ENCODE measurements around the gene IL21R.
"Not testable (repeated sequence)": the region's sequence is repeated elsewhere in the genome, so short reads cannot be mapped to it uniquely, and the experiment has no call there.

The IL21R gene

DNA sequence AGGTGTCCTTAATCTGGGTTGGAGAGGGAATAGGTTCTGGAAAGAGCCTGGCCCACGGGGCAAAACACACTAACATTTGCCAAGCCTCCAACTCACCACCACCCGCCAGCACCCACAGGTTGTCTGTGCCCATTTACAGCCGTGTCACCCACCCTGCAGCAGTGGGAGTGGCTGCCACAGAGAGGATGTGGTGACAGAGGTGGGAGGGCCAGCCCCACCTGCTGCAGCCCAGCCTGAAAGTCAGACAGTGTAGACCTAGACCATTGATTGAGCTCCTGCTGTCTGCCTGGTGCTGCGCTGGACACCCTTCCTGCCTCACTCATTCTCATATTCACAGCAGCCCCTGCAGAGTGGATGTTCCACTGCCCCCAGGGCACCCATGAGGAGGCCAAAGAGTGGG, 44.7 kb downstream of the IL21R start:
- no peak for DNase-seq

DNA sequence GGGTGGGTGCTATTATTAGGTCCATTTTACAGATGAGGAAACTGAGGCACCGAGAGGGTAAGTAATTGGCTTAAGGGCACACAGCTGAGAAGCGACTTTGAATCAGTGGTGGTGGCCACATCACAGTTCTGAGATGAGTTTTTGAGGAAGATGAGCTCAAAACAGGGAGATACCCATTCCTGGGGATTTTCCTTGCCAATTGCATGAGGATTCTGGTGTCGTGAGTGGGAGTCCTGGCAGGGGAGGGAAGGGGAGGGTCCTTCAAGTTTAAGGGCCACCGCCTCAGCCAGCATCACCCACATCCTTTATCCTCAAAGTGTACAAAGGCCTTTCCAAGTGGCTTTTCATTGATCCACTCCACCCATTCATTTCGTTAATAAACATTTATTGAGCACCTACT, 45.3 kb downstream of the IL21R start:
- no peak for DNase-seq

DNA sequence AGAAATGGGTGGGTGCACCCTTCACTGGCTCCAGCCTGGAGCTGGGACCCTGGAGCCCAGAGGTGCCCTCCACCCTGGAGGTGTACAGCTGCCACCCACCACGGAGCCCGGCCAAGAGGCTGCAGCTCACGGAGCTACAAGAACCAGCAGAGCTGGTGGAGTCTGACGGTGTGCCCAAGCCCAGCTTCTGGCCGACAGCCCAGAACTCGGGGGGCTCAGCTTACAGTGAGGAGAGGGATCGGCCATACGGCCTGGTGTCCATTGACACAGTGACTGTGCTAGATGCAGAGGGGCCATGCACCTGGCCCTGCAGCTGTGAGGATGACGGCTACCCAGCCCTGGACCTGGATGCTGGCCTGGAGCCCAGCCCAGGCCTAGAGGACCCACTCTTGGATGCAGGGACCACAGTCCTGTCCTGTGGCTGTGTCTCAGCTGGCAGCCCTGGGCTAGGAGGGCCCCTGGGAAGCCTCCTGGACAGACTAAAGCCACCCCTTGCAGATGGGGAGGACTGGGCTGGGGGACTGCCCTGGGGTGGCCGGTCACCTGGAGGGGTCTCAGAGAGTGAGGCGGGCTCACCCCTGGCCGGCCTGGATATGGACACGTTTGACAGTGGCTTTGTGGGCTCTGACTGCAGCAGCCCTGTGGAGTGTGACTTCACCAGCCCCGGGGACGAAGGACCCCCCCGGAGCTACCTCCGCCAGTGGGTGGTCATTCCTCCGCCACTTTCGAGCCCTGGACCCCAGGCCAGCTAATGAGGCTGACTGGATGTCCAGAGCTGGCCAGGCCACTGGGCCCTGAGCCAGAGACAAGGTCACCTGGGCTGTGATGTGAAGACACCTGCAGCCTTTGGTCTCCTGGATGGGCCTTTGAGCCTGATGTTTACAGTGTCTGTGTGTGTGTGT, 46.8 kb downstream of the IL21R start:
- peak; percentile 50 for DNase-seq

DNA sequence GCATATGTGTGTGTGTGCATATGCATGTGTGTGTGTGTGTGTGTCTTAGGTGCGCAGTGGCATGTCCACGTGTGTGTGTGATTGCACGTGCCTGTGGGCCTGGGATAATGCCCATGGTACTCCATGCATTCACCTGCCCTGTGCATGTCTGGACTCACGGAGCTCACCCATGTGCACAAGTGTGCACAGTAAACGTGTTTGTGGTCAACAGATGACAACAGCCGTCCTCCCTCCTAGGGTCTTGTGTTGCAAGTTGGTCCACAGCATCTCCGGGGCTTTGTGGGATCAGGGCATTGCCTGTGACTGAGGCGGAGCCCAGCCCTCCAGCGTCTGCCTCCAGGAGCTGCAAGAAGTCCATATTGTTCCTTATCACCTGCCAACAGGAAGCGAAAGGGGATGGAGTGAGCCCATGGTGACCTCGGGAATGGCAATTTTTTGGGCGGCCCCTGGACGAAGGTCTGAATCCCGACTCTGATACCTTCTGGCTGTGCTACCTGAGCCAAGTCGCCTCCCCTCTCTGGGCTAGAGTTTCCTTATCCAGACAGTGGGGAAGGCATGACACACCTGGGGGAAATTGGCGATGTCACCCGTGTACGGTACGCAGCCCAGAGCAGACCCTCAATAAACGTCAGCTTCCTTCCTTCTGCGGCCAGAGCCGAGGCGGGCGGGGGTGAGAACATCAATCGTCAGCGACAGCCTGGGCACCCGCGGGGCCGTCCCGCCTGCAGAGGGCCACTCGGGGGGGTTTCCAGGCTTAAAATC, 47.6 kb downstream of the IL21R start:
- no peak for DNase-seq

DNA sequence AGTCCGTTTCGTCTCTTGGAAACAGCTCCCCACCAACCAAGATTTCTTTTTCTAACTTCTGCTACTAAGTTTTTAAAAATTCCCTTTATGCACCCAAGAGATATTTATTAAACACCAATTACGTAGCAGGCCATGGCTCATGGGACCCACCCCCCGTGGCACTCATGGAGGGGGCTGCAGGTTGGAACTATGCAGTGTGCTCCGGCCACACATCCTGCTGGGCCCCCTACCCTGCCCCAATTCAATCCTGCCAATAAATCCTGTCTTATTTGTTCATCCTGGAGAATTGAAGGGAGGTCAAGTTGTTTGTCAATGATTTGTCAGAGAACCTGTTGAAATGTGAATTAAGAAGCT, 48.2 kb downstream of the IL21R start:
- DNase-seq: no peak

DNA sequence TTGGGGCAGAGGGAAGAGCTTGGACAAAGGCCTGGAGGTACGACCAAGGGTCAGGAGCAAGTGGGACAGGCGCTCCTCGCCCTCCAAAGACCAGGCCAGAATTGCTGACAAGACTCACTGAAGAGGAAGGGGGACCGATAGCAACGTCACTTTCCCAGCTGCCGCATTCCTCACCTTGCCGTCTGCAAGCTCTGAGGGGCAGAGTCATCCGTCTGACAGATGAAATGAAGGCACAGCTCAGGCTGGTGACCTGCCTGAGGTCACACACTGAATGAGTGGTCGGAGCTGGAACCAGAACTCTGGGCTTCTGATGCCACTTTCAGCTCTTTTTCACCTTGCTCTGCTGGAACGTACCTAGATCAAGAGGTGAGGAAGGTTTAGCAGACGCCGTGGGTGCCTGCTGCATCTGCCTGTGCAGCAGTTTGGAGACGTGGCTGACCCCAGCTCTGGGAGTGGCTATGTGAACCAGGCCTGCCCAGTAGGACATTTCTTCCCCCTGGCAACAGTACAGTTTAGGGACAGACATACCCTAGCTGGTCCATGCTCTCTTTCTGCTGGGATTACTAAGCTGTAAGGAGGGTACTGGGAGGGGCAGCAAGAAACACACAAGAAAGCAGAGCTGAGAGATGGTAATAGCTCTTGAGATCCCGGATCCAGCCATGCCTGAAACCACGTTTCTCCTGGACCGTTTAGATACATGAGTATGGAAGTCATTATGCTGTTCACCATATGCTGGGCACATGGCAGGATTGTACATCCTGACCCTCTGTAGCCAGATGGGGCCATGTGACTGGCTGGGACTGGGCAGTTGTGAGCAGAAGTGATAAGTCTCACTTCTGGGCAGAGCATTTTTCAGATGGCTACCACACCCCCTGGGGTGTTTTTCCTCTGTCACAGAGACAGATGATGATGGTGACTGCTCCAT, 50.9 kb downstream of the IL21R start:
- no peak for DNase-seq

DNA sequence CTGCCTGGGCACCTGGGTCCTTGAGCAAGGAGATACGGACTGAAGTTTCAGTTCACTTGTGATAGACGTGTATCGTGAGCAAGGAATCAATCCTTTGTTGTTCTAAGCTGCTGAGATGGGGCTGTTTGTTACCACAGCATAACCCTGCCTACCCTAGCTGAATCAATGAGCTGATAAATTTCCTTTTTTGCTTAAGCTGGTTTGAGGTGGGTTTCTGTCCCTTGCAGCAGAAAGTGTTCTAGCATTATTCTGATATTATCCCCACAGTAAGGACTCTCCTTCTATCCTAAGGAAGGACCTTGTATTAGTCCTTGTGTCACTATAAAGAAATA, 51.5 kb downstream of the IL21R start:
- no peak for DNase-seq

DNA sequence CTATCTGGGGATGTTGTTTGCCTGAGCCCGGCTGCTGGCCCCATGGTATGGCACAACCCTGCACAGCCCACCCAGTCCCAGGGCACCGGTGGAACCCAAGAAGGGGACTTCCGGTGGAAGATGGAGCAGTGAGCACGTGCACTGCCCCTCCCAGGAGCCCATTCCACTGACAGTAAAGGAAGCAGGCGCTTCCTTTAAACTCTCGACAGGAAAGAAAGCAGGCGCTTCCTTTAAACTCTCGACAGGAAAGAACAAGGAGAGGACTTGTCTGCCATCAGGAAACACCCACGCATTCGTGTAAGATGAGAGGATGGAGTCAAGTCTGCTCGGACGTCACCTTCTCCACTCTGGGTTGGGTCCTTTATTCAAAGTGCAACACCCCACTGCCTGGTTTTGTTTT, 53.7 kb downstream of the IL21R start:
- no peak for DNase-seq

DNA sequence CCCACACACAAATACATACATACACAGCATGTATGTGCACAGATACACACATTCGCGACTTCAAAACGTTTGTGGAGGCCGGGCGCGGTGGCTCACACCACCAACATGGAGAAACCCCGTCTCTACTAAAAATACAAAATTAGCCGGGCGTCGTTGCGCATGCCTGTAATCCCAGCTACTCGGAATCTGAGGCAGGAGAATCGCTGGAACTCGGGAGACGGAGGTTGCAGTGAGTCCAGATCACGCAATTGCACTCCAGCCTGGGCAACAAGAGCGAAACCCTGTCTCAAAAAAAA, 55.6 kb downstream of the IL21R start:
- DNase-seq: not testable (repeated sequence)

DNA sequence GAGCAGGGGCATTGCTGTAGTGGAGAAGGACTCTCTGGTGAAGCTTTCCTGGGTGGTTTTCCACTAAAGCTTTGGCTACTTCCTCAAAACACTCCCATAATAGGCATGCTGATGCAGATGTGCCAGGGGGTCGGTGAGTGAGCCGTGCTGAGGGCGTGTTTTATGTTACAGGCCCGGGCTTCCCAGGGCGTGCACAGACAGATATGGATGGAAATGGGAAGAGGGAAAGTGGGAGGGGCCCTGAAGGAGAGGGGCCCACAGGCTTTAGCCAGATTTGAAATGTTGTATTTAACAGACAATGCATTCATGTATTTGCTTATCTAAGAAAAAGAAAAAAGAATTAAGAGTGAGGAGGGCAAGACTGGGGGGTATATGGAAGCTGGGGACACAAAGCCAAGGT, 56.3 kb downstream of the IL21R start:
- no peak for DNase-seq

DNA sequence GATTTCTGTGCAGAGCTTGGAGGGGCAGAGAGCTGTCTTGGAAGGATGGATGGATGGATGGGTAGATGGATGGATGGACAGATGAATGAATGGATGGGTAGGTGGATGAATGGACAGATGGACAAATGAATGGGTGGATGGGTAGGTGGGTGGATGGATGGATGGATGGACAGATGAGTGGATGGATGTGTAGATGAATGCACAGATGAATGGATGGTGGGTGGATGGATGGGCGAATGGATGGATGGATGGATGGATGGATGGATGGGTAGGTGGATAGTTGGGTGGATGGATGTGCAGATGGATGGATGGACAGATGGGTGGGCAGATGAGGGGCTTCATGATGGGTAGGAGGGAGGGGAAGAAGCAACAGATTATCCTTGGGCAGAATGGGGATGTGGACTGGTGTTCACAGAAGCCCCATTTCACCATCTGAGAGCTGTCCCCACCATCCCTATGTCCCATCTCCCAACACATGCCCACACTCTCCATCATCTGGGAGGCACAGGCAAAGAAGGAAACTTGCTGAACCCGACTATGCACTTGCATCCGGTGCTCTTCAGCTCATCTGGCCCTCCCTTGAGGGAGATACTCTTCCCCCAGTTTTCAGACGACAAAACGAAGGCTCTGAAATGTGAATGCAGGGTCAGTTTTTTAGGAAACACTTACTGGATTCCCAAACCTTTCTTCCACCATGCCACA, 57.2 kb downstream of the IL21R start:
- no peak for DNase-seq

DNA sequence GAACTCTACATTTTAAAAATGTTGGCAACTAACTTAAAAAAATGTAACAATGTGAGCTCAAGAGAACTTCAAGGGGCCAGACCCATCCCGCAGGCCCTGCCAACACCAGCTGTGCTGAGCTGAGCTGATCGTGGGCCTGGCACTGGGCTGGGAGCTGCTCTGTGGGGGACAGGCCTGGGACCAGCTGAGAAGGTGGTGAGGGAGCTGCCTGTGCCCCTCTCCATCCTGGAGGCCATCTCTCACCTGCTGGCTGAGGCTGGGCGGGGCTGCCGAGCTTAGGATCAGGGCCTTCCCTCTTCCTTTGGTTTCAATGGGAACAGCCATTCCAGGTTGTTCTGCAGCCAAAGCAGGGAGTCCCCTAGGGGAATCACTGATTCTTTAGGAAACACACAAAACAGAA, 58.2 kb downstream of the IL21R start:
- DNase-seq: no peak

DNA sequence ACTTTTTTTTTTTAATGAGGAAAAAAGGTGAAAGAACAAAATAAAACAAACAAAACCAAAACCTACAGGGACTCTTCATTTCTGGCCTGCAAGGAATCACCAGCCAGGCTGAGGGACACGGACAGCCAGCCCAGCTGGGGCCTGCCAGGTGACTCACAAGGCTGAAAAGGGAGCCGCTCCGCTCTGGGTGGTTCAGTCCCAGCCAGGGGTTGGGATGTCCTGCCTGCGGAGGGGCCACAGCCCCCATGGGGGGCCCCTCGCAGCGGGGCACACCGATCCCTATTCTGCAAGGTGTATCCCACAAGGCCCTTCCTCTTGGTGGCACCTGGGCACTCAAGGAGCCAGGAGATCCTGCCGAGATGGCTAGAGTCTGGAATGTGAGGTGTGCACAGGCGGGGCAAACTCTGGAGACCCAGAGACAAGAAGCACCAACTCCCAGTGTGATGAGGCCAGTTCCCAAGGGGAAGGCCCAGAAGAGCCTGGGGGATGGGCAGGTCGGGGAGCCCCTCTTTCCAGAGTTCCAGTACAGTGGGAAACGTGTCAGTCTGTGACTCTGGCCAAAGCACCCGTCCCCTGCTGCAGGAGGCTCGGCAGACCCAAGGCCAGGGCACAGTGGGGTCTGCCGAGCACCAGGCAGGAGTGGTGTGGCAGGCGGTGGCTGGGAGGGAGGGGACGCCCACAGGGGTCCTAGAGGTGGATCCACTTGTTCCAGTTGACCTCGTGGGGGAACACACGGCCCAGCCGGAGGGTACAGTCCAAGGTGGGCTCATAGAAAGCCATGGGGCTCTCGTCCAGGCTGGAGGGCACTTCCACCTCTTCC, 58.9 kb downstream of the IL21R start:
- DNase-seq: no peak

DNA sequence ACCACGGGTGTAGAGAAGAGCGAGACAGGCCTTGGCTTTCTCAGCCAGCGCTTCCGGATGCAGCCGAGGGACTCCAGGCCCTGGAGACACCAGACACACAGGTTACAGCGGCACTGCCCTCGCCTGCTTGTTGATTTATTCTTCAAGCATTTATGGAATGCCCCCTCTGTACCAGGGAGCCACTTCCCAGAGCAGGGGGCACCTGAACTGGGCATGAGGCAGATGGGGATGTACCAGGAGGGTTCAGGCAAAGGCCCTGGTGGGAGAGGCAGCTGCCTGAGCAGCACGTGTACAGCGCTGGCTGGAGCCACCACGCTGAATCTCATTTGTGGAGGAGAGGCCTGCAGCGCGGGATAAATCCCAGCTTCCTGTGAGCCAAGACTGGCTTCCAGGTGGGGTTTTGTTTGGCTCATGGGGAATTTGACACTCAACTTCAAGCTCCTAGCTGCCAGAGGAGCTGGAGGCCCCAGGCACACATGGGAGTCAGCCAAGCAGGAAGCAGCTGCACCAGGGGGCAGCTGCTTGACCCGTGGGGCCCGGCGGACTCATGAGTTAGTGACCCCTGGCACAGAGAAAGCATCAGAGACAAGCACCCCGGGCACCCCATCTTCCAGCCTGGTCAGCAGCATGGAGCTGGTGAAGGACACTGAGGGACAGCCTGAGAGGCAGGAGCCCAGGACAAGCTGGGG, 59.7 kb downstream of the IL21R start:
- DNase-seq: peak; percentile 62

DNA sequence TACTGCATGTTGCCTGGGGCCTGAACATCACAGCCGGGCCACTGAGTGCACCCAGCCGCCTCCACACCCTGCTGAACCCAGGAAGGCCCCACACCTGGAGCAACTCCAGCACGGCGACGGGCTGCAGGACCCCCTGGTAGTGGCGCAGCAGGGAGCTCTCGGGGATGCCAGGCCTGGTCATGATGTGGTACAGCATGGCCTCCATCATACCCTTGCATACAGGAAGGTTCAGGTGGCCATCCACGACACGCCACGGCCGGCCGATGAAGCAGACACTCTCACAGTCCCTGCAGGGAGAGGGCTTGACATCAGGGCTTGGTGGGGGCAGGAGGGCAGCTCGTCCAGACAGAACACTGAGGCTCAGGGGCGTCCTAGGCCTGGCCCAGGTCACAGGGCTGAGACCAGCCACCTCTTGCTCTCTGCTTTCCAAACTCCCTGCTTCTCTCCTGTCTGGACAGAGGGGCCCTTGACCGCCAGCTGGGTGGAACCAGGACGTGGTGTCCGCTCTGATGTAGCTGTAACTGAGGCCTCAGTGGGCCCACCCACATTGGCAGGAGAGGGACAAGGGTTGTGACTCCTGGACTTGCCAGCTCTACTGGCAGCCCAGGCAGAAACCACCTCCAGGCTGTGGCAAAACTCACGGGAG, 60.3 kb downstream of the IL21R start:
- DNase-seq: no peak

DNA sequence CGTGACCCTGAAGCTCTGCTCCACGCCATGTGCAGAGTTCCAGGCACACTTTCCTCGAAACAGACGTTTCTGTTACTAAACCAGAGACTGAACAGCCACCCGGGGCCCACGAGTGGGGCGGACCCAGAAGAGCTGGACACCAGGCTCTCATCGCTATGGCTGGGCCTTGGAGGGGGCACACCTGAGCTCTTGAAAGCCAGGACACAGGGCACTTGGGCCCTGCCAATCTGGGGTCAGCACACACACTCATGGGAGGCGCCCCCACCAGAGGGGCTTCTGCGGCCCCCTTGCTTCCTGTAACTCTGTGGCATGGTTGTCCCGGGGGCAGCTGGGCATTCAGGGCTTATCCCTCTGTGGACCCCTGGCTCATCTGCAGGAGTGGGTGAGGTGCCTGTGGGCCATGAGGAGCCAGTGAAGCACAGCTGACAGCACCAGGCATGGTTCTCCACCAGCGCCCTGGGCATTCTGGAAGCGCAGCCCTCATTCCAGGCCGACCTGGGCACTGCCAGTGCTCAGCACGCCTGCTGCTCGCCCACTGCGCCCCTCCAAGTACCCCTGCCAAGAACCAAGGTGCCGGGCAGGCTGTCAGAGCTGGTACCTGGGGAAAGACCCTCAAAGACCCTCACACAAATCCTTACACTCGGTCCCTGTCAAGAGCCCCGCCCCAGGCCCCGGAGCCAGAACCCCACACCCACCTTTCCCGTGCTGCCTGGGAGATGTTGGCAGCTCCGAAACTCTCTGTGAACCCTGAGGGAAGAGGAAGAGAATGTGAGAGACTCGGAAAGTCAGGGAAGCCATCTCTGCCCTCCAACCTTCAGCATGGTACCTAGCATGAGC, 61.1 kb downstream of the IL21R start:
- no peak for DNase-seq

DNA sequence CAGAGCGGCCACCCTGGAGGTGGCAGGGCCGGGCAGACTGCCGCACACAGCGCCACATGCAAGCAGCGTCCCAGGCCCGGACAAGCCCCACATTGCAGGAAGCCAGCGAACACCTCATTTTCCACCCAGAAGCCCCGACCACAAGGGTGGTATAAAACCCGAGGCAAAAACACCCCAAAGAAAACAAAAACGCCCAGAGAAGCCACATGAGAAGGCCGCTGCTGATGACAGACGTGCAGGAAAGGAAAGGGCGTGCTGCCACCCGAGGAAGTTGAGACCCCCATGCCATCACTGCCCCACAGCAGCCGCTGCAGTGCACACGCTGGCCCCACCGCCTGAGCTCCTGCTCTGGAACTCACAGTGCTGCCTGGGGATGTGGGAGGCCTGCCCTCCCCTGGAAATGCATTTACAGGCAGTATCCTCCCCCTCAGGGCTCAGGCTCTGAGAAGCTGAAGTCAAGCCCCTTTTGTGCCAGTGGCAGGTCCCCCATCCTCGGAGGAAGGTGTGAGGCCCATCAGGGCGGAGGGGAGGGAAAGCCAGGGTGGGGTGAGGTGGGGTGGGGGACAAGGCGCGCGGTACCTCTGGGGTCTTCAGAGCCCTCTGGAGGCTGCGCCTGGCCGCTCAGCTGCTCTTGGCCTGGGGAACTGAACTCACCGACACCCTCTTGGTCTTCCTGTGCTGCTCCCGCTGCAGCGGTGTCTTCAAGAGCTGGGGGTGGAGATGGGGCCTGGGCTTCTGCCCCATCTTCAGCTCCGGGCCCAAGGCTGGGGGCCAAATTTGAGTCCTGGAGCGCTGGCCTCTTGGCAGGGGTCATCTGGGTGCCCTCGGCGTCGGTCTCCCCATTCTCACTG, 62.0 kb downstream of the IL21R start:
- DNase-seq: no peak

DNA sequence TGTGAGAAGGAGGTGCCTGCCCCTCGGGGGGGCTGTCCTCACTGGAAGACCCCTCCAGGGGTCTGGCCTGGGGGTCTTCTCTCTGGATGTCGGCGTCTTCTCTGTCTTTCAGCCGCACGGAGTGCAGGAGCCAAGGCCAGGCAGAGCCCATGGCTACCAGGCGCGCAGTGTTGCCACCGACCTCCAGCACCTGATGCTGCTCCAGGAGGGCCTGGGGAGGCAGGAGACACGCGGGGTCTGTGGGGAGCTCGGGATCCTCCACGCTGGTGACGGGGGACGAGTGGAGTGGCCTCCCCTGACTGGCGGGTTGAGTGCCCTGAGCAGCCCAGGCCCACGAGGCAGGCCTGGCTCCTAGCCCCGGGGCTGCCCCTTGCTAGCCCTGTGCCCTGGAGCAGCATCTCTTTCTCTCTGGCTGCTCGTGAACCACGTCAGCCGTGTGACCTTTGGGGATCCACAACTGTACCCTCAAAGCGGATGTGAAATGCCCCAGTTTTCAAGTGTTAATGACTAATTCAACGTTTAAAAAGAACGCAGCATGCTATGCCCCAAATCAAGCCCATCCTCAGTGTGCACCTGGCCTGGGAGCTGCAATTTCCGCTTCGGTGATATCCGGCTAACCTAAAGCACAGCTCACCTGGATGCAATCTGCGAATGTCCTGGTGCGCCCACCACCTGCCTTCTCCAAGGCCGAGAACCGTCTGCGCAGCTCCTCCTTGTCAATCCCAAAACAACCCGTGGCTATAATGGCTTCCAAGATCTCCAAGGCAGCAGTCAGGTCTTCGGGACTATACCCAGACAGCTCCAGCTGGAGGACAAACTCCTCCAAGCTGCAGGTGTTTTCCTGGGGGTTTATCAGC, 62.9 kb downstream of the IL21R start:
- no peak for DNase-seq

Measured in NCI-H2029 treated with DMSO at 0.1 percent for 48 hours (cell line).